Measurements from ENCODE around the gene GK.

- no peak for TF ChIP-seq MBD2 (IDR thresholded peaks at IDR 0.05; ENCODE audit: borderline replicate concordance, low read depth)
- TF ChIP-seq POLR2AphosphoS5 (IDR thresholded peaks at IDR 0.05; ENCODE audit: control insufficient read depth, insufficient read depth, low read depth, low read length): no peak
- TF ChIP-seq SAFB (IDR thresholded peaks at IDR 0.05; ENCODE audit: borderline replicate concordance, low read depth, low read length): no peak
- TF ChIP-seq HDAC8 (tag; IDR thresholded peaks at IDR 0.05): no peak
- no peak for TF ChIP-seq PURB (CRISPR knock-in tag; IDR thresholded peaks at IDR 0.05; ENCODE audit: low read depth)
- no peak for TF ChIP-seq MED1 (CRISPR knock-in tag; IDR thresholded peaks at IDR 0.05; ENCODE audit: borderline replicate concordance)
- no peak for TF ChIP-seq TAF1 (IDR thresholded peaks at IDR 0.05; ENCODE audit: control insufficient read depth, extremely low read depth, insufficient read depth, low read length, severe bottlenecking)
- TF ChIP-seq TARDBP (IDR thresholded peaks at IDR 0.05): no peak
- no peak for TF ChIP-seq PKNOX1 (IDR thresholded peaks at IDR 0.05)
- no peak for TF ChIP-seq GATAD2B (IDR thresholded peaks at IDR 0.05; ENCODE audit: borderline replicate concordance)
- no peak for TF ChIP-seq CHD2 (IDR thresholded peaks at IDR 0.05; ENCODE audit: low read depth, low read length)
- no peak for TF ChIP-seq ZFP30 (CRISPR knock-in tag; IDR thresholded peaks at IDR 0.05; ENCODE audit: borderline replicate concordance)
- TF ChIP-seq NCOA1 (IDR thresholded peaks at IDR 0.05; ENCODE audit: low read depth): no peak
- TF ChIP-seq BRF2 (IDR thresholded peaks at IDR 0.05; ENCODE audit: borderline replicate concordance, insufficient read depth, insufficient read length): no peak
These were observed 2.8 kb downstream of the GK start for GRCh38 chrX:30655991-30656390.

Measured in K562 (cell line).